Measurements from ENCODE around the gene SPEF1. TPM values are rescaled to one million over a fixed set of nuclear protein-coding genes. Genes with fewer than 3 reads are reported as not detected.

Gene SPEF1
- total RNA-seq, 1 experiment from 2014 or later = not detected

DNA sequence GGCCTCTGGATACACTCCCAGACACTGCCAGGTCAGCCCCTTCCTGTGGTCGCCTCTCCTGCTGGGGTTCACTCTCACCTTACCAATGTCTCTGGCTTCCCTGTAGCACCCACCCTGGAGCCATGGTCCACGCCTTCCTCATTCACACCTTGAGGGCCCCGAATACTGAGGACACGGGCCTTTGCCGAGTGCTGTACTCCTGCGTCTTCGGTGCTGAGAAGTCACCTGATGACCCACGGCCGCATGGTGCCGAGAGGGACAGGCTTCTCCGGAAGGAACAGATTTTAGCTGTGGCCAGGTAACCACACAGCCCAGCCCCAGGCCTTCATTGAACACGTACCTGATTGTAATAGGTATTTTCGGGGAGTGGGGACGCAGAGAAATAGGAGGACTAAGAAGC lies 40.7 kb upstream of the SPEF1 start:
- H3K27me3 Mint-ChIP-seq (ENCODE audit: insufficient read depth, unreplicated experiment) = no peaks in the 10 kb centered on the region
- POLR2A ChIA-PET = no interaction called here
- no peak for DNase-seq
- H3K27ac Mint-ChIP-seq (ENCODE audit: unreplicated experiment) = peak overlapping the region; percentile 97
- Histone ChIP-seq H3K4me1 (peaks cover 15% of the 10 kb centered on the region), H3K9me3 (no peaks in the 10 kb centered on the region), H3K27me3 (replicated peaks; ENCODE audit: control insufficient read depth, insufficient read depth, low read length) (no peaks in the 10 kb centered on the region), H3K4me3 (ENCODE audit: low read depth, low read length) (no peak overlapping the region), H3K36me3 (ENCODE audit: control insufficient read depth, insufficient read depth, low read length) (peaks cover 4% of the 10 kb centered on the region)
- peak overlapping the region; percentile 92 for H3K4me3 Mint-ChIP-seq (ENCODE audit: unreplicated experiment)
- BruUV-seq (replicated peaks) = no TSS peak
- H3K9me3 Mint-ChIP-seq (ENCODE audit: unreplicated experiment) = no peaks in the 10 kb centered on the region
- intact Hi-C loops (cut with micrococcal nuclease; ENCODE audit: unreplicated experiment) = loop anchor here (2.0 kb wide), 1 partner anchor 25 kb away; the partner anchor contains the start of gene MAVS
- CTCF ChIA-PET = no interaction called here
- peaks cover 7% of the 10 kb centered on the region for H3K4me1 Mint-ChIP-seq (ENCODE audit: low read depth, unreplicated experiment)
- no peak for TF ChIP-seq CTCF (IDR thresholded peaks at IDR 0.05; ENCODE audit: insufficient read depth in 1 of 2, low read depth in 1 of 2, low read length in 1 of 2, severe bottlenecking in 1 of 2, unreplicated experiment in 1 of 2)
- peaks cover 21% of the 10 kb centered on the region for H3K36me3 Mint-ChIP-seq (ENCODE audit: insufficient read depth, unreplicated experiment)

DNA sequence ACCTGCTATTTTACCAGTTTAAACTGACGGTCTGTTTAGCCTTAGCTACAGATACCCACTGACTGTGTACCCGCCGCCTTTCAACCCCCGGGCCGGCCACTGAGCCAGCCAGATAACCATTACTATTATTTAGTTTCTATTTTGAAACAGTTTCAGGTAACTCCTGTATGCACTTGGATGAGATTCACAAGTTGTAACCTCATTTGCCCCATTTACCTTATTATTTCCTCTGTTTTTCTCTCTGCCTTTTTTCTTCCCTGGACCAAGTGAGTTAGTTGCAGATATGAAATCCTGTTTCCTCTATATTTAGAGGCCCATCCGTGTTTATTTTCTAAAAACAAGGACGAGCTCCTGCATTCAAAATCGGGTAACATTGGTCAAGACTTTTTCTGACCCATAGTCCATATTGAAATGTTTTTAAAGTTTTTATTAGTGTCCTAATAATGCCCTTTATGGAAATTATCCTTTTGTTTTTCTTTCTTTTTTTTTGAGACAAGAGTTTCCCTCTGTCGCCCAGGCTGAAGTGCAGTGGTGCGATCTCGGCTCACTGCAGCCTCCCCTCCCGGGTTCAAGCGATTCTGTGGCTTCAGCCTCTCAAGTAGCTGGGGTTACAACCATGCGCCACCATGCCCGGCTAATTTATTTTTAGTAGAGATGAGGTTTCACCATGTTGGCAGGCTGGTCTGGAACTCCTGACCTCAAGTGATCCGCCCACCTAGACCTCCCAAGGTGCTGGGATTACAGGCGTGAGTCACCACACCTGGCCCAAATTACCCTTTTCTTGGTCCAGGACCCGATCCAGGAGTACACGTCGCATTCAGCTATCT lies 39.9 kb upstream of the SPEF1 start:
- ChIA-PET CTCF (interaction anchor here (1.0 to 2.2 kb wide), 8 partner anchors 25 to 71 kb away, joined by 3 to 15 read pairs (median 6); partner anchors contain the start of genes ADISSP, CDC25B, CENPB and SPEF1), POLR2A (interaction anchor here (0.6 to 1.2 kb wide), 7 partner anchors 26 to 85 kb away, joined by 3 to 16 read pairs (median 4); partner anchors contain the start of genes ADISSP, CENPB, MAVS and SPEF1)
- Histone ChIP-seq H3K4me1 (peaks cover 15% of the 10 kb centered on the region), H3K27me3 (replicated peaks; ENCODE audit: control insufficient read depth, insufficient read depth, low read length) (no peaks in the 10 kb centered on the region), H3K9me3 (no peaks in the 10 kb centered on the region), H3K36me3 (ENCODE audit: control insufficient read depth, insufficient read depth, low read length) (peaks cover 4% of the 10 kb centered on the region), H3K4me3 (ENCODE audit: low read depth, low read length) (peak overlapping the region; percentile 100)
- no peaks in the 10 kb centered on the region for H3K9me3 Mint-ChIP-seq (ENCODE audit: unreplicated experiment)
- H3K27ac Mint-ChIP-seq (ENCODE audit: unreplicated experiment) = peak overlapping the region; percentile 97
- TF ChIP-seq CTCF (IDR thresholded peaks at IDR 0.05; ENCODE audit: insufficient read depth in 1 of 2, low read depth in 1 of 2, low read length in 1 of 2, severe bottlenecking in 1 of 2, unreplicated experiment in 1 of 2) = no peak
- H3K36me3 Mint-ChIP-seq (ENCODE audit: insufficient read depth, unreplicated experiment) = peaks cover 21% of the 10 kb centered on the region
- no peaks in the 10 kb centered on the region for H3K27me3 Mint-ChIP-seq (ENCODE audit: insufficient read depth, unreplicated experiment)
- no peak for DNase-seq
- TSS peak; percentile 75 for BruUV-seq (replicated peaks)
- H3K4me3 Mint-ChIP-seq (ENCODE audit: unreplicated experiment) = peak overlapping the region; percentile 92
- intact Hi-C loops (cut with micrococcal nuclease; ENCODE audit: unreplicated experiment) = loop anchor here (1.0 to 2.0 kb wide), 3 partner anchors 26 to 35 kb away; partner anchors contain the start of genes CENPB and MAVS
- H3K4me1 Mint-ChIP-seq (ENCODE audit: low read depth, unreplicated experiment) = peaks cover 7% of the 10 kb centered on the region

DNA sequence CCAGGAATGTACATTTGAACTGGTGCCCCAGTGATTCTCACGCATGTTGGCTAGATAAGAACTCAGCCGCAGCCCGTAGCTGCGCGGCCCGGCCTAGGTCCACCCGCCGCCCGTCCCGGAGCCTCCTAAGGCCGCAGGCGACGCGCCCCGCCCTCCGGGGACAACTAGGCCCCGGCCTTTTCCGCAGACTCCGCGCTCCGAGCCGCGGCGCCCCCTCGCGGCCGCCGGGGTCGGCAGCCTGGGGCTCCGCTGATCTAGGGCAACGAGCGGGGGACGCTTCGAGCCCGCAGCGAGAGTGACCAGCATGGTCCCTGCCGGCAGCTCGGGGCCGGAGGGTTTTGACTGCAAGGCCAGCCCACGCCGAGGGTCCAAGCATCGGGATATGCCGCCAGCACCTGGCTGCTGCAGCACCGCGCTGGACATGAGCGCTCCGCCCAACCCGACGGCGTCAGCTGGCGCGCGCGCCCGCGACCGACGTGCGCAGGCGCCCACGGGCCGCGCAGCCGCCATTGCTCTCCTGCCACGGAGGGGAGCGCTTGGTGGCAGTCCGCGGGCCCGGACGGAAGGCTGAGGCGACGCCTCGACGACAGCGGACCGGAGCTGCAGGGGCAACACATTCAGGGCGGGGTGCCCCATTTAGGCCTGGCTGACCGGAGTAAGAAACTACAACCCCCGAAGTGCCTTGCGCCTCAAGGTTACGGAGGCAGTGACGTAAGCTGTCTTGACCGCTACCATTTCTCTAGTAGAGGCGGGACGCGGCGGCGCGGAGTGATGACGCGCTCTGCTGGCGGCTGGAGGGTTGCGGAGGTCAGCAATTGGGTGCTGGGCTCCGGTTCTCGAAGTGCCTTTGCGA lies 39.0 kb upstream of the SPEF1 start, which contains the start of gene AP5S1:
TSS of gene AP5S1 (plus strand) at position 500 of the 853 bp plus-strand sequence. CDS start 1,571 bp downstream, outside the sequence.
- Mint-ChIP-seq H3K27me3 (ENCODE audit: insufficient read depth, unreplicated experiment) (no peaks in the 10 kb centered on the region), H3K4me3 (ENCODE audit: unreplicated experiment) (peak within 1 kb of the TSS; percentile 92), H3K4me1 (ENCODE audit: low read depth, unreplicated experiment) (peaks cover 7% of the 10 kb centered on the region), H3K27ac (ENCODE audit: unreplicated experiment) (peak within 1 kb of the TSS; percentile 97), H3K9me3 (ENCODE audit: unreplicated experiment) (no peaks in the 10 kb centered on the region), H3K36me3 (ENCODE audit: insufficient read depth, unreplicated experiment) (peaks cover 21% of the 10 kb centered on the region)
- ChIA-PET CTCF (interaction anchor here (1.0 to 2.2 kb wide), 9 partner anchors 24 to 71 kb away, joined by 3 to 15 read pairs (median 5); partner anchors contain the start of genes ADISSP, CDC25B, CENPB and SPEF1), POLR2A (interaction anchor here (0.6 to 1.2 kb wide), 10 partner anchors 11 to 86 kb away, joined by 3 to 16 read pairs (median 4); partner anchors contain the start of genes ADISSP, CDC25B, CENPB and MAVS)
- peaks cover 4% of the 10 kb centered on the region for H3K36me3 ChIP-seq (ENCODE audit: control insufficient read depth, insufficient read depth, low read length)
- no peaks in the 10 kb centered on the region for H3K27me3 ChIP-seq (replicated peaks; ENCODE audit: control insufficient read depth, insufficient read depth, low read length)
- peak; percentile 83 to 93 for TF ChIP-seq CTCF (IDR thresholded peaks at IDR 0.05; ENCODE audit: insufficient read depth in 1 of 2, low read depth in 1 of 2, low read length in 1 of 2, severe bottlenecking in 1 of 2, unreplicated experiment in 1 of 2)
- intact Hi-C loops (cut with micrococcal nuclease; ENCODE audit: unreplicated experiment) = loop anchor here (1.0 to 2.0 kb wide), 3 partner anchors 27 to 34 kb away; partner anchors contain the start of genes CENPB and MAVS
- no peaks in the 10 kb centered on the region for H3K9me3 ChIP-seq
- peak within 1 kb of the TSS; percentile 100 for H3K4me3 ChIP-seq (ENCODE audit: low read depth, low read length)
- H3K4me1 ChIP-seq = peaks cover 15% of the 10 kb centered on the region
- BruUV-seq (replicated peaks) = TSS peak; percentile 67
- peak; percentile 97 to 98 for DNase-seq

Data from Caco-2 (cell line).